Measurements from ENCODE around the gene PLD5.
A peak's percentile ranks its signal among the peaks of the same experiment; 100 is the strongest.
"Not testable (repeated sequence)": the region's sequence is repeated elsewhere in the genome, so short reads cannot be mapped to it uniquely, and the experiment has no call there.

PLD5 gene

DNA sequence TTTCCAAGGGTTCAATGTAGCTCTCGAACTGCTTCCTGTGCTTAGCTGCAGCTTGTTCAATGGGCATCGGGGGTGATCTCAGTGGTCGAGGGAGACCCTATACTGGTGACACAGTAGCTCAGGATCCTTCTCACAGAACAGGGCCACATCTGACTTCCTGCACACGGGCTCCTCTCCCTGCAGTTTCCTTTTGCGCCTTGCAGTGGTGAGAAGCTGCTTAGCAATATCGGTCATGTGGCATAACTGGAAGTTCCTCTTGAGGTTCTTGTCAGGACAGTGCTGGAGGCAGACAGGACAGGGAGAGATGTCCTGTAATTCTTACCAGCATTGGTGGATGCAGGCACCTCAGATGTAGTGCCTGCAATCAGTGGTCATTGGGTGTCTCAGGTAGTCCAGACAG, 385.1 kb downstream of the PLD5 start:
- DNase-seq, result peak; percentile 26

DNA sequence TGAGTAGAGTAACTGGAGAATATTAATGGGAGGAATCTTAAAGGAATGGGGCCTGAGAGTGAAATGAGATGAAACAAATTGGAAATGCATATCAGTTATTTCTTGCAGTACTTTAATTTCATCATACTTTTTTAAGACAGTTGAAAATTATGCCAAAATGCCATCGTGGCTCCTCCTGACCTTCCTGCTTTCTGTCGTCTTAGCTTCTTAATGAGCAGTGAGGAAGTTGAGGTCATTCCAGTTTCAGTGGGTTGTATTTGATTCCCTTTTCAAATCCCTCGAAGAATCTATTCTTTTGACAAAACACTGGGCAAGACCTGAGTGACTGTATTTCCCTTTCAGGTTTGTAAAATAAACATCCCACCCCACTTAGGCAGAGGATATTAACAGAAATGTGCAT, 390.7 kb downstream of the PLD5 start:
- no peak for DNase-seq

DNA sequence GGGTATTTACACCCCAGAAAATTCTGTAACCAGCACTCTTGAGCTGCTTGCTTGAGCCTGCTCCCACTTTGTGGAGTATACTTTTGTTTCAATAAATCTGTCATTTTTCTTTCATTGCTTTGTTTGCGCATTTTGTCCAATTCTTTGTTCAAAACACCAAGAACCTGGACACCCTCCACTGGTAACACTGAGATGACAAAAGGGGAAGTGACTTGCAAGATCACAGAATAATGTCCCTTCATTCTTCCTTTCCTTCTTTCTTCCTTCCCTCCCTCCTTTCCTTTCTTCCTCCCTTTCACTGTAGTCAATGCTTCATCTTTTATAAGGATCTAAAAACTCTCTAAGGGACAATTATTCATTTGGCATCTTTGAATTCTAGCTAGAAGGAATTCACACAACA, 391.1 kb downstream of the PLD5 start:
- DNase-seq, result no peak

DNA sequence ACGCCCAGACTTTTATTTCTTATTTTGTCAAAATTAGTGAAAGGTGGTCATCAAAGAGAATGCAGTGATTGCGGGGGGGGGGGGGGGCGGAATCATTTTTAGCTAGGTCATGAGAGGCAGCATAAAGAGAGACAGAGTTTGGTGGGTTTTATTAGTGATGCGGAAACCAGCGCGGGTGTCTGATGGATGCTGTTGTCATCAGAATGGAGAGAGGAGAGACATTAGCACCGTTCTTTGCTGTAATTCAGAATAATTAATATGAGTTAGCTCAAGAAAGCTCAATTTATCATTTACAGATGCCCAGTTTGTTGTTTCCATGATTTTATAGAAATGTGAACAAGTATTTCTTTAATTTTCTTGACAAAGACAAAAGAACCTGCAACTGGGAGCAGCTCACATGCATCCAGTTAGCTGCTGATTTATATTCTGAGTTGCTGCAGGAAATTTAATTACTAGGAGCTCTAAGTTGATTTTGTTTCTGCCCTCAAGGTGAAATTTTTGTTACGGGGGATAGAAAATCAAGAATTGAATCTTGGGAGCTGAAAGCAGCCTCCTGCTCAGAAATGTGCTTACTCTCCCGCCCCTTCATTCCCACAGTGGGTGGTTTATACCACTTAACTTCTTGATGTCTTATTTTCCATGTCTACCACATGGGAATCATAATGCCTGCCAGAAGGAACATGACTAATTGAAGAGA, 392.2 kb downstream of the PLD5 start:
- DNase-seq, result no peak

DNA sequence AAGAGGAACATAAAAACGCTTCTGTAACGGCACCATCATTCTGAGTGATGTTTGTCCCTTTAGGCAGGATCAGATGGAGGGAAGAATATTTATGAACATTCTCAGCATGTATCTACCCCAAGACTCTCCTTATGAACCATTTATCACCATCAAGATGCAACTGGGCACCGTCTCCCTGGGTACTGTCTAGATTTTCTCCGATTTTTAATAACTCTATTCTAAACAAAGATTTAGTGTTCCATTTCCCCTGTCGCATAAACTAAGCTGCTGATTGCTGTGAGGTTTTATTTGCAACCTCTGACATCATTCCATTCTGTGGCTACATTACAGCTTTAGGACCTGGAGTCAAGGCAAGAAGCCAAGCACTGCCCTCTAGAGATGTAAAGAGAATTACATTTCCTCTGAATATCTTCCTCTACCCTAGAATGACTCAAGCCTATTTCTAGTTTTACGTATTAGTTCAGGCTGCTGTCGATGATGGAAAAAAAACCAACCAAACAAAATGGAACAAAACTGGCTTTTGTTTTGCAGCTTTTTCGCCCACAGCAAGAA, 395.5 kb downstream of the PLD5 start:
- no peak for DNase-seq

DNA sequence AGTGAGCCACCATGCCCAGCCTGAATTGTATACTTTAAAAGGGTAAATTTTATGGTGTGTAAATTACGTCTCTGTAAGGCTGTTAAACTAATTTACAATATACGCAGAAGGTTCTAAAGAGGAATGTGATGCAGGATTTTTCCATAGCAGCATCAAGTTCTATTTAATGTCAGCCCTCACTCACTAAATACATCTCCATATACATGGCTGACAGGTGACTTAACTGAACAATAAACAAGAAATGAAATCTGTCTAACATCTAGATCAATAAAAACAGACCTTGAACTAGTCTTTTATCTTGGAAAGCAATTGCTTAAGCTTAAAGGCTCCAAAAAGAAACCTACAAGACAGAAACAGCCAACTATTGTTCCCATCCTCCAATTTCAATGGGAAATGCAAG, 404.1 kb downstream of the PLD5 start:
- DNase-seq, result no peak

DNA sequence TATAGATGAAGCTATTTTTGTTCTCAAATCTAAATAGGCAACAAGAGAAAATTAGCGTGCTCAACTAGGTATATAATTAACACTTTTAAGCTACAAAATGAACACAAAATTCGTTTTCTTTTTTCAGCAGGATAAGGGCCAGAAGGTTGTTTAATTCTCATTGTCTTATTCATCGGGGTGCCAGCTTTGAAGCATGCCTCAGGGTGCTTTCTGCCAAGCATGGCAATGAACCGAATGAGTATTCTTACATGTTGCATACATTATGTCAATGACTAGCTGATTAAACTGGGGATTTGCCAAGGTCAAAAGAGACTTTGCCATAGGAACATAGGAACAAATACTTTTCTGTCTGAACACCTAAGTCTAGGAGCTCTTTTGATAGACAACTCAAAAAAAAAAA, 423.6 kb downstream of the PLD5 start:
- DNase-seq, result no peak

DNA sequence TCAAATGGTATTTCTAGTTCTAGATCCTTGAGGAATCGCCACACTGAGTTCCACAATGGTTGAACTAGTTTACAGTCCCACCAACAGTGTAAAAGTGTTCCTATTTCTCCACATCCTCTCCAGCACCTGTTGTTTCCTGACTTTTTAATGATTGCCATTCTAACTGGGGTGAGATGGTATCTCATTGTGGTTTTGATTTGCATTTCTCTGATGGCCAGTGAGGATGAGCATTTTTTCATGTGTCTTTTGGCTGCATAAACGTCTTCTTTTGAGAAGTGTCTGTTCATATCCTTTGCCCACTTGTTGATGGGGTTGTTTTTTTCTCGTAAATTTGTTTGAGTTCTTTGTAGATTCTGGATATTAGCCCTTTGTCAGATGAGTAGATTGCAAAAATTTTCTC, 427.2 kb downstream of the PLD5 start:
- DNase-seq, result not testable (repeated sequence)

DNA sequence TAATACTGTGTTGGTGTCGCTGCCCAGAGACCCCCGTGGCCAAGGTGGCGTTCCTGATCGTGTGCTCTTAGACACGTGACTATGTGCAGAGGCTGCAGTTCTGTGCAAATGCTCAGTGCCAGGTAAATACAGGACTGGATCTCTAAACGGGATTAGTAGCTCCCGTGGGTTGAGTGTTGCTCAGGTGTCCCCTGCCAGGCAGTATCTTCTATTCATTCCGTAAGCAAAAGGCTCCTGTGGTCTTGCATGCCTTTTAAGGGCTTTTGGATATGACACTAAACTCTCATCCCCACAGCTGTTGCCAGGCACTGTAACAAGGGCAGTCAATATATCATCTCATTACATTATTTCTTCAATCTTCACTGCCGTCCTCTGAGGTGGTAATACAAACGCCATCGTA, 431.4 kb downstream of the PLD5 start:
- no peak for DNase-seq

DNA sequence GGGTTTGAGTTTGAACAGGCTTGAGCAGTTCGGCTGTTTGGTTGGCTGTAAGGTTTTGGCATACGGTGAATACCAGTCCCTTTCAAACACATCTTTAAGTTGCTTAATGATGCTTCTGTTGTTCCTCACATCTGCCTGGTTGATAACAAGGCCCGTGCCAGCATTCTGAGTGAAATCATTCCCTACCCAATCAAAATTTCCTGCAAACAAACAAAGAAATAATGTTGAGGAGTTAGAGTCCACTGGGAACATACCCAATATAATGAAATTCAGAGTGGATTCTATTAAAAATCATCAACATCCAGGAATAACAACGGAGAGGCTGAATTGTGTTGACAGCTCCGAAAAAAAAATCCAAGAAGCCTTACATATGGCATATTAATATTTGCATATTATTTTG, 434.6 kb downstream of the PLD5 start:
- no peak for DNase-seq

DNA sequence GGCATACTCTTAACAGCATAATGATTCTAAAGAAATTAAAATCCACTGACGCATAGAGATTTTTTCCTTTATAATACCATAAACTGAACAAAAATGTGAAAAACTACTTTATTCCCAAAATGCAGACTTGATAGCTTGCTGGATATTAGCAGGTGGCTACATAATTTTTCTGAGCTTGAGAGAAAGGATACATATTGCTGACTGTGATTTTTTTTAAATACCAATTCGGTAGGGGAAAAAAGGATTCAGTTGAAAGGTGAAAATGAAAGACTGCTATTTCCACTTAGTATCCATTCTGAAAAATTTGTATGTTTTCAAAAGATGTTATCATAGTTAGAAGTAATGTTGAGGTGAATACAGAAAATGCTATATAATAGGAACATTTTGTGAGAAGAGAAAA, 435.6 kb downstream of the PLD5 start:
- DNase-seq, result no peak

DNA sequence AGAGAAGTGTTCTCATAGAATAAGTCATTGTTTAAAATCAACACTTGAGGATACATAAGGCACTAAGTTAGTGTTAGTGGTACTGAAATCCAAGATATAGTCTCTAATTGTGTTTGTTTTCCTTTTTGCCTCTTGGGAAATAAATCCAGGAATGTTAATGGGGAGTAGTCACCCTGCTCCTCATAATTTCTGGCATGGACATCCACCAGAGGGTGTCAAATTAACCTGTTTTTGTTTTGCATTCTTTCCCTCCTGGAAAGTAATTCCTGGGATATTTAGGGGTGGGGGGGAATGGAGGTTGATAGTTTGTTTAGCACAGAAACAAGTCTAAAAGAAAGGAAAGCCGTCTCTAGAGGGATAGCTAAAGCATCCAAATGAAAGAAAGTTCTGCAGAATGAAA, 437.8 kb downstream of the PLD5 start:
- no peak for DNase-seq

DNA sequence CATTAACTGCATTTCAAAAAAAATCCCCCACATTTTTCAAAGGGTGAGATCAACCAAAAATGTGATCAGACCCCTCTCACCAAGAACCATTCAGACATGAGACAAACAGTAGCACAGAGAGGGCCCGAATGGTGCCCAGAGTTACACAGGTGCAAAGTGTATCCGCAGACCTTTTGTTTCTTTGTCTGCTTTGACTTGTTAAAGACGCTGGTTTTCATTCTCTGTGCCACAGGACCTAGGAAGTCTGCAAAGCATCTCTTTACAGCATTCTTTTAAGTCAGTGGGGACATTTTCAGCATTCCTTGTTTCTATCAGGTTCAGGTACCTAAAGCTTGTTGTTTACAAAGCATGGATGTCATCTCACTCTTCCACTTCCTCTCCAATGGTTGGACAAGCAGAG, 438.4 kb downstream of the PLD5 start:
- DNase-seq, result no peak

DNA sequence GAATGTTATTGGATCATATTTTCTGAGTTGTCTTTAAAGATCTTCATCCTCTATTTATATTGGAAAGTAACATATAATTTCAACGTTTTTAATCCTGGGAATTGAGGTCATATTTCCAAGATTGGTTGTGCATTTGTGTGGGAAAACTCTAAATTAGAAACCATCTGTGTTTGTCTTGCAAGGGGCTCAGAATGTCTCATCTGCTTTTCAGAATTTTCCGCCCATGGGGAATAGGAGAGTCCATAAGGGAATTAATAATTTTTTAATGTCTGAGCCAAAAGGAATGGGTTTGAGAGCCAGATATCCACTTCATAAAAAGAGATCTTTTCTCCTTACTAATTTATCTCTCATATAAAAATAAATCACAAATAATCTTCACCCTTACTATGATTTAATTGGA, 440.8 kb downstream of the PLD5 start:
- no peak for DNase-seq

DNA sequence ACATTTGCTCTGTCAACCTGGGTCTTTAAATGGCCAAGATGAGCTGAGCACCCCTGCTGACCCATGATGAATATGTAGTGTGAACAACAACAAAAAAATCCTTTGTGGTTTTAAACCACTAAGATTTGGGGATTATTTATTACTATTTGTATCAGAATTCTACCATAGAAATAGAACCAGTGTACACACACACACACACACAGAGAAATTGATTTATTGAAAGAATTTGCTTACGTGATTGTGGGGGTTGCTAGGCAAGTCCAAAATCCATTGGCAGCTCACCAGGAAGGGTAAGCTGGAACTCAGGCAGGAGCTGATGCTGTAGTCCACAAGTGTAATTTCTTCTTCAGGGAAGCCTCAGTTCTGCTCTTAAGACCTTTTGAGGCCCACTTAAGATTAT, 443.1 kb downstream of the PLD5 start:
- DNase-seq, result no peak

DNA sequence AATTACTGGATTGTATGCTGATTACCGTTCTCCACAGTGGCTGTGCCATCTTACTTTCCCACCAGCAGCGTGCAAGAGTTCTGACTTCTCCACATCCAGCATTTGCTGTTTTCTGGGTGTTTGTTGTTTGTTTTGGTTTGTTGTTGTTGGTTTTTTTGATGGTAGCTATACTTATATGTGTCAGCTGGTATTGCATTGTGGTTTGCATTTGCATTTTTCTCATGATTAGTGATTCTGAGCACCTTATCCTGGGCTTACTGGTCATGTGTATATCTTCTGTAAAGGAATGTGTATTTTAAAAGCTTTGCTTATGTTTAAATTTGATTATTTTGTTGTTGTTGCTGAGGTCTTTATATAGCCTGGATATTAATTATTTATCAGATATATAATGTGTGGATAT, 458.7 kb downstream of the PLD5 start:
- DNase-seq, result no peak

DNA sequence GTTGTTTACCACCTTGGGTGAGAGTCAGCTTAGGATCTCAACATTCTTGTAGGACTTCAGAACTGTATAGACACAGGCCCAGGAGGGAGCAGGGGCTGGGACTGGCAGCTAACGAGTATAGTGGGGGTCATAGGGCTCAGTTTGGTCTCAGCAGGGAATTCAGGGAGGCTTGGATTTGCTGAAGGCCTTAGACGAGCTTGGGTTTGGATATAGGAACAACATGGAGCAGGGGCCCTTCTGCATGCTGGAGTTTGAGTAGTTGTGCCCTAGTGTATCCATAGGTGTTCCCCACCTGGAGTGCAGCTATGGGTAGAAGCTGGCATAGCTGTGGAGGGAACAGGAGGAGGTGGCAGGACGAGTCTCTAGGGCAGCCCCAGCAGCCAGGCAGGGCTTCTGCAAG, 462.2 kb downstream of the PLD5 start:
- no peak for DNase-seq

DNA sequence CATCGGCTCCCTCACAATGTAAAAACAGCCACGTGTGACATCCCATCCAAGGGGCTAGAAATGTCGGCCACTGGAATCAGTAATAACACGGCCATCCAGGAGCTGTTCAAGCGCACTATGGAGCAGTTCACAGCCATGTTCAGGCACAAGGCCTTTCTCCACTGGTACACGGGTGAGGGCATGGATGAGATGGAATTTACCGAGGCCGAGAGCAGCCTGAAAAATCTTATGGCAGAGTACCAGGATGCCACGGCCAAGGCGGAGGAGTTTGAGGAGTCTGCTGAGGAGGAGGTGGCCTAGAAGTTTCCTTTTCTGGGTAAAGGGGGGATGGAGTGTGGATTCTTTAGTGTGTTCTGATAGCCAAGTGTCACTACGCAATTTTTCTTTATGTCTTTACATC, 464.5 kb downstream of the PLD5 start:
- no peak for DNase-seq

DNA sequence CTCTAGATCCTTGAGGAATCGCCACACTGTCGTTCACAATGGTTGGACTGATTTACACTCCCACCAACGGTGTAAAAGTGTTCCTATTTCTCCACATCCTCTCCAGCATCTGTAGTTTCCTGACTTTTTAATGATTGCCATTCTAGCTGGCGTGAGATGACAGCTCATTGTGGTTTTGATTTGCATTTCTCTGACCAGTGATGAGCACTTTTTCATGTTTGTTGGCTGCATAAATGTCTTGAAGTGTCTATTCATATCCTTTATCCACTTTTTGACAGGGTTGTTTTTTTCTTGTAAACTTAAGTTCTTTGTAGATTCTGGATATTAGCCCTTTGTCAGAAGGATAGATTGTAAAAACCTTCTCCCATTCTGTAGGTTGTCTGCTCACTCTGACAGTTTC, 465.9 kb downstream of the PLD5 start:
- DNase-seq, result not testable (repeated sequence)

DNA sequence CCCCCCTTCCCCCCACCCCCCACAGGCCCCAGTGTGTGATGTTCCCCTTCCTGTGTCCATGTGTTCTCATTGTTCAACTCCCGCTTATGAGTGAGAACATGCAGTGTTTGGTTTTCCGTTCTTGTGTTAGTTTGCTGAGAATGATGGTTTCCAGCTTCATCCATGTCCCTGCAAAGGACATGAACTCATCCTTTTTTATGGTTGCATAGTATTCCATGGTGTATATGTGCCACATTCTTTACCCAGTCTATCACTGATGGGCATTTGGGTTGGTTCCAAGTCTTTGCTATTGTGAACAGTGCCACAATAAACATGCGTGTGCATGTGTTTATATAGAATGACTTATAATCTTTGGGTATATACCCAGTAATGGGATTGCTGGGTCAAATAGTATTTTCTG, 466.3 kb downstream of the PLD5 start:
- not testable (repeated sequence) for DNase-seq

DNA sequence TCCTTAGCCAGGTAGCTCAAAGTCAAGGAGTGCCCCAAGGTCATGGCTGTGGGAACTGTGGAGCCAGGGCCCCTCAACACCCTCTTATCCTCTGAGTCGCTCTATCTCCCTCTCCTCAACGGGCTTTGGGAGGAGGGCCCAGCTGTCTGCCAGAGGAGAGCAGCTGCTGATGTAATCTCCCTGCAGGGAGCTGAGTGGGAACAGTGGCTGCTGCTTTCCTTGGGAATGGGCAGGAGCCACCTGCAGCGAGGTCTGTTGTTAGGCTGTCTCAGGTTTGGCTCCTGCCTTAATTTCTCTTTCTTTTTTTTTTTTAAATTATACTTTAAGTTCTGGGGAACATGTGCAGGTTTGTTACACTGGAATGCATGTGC, 466.8 kb downstream of the PLD5 start:
- no peak for DNase-seq

DNA sequence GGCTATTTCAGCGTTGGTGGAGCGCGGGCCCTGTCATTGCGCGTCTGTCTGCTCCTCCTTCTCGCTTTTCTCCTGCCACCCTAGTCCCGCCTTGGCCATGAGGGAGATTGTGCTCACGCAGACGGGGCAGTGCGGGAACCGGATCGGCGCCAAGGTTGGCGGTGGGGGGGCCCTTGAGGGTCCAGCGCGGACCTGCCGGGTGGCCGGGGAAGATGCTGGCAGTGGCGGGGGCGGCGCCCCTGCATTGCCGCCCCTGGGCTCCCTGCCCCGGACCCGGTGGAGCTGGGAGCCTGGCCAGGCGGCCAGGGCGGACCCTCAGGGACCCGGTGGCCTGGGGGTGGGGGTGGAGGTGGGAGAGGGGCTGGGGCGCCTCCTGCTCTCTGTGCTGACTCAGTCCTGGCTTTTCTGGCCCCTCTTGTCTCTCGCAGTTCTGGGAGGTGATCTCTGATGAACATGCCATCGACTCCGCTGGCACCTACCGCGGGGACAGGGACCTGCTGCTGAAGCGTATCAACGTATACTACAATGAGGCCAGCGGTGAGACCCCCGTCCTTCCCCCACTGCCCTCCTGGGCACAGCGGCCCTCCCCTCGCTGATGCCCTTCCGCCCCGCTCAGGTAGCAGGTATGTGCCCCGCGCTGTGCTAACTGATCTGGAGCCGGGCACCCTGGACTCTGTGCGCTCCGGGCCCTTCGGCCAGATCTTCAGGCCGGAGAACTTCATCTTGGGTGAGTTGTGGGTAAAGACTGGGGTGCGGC, 467.3 kb downstream of the PLD5 start:
- DNase-seq, result no peak

DNA sequence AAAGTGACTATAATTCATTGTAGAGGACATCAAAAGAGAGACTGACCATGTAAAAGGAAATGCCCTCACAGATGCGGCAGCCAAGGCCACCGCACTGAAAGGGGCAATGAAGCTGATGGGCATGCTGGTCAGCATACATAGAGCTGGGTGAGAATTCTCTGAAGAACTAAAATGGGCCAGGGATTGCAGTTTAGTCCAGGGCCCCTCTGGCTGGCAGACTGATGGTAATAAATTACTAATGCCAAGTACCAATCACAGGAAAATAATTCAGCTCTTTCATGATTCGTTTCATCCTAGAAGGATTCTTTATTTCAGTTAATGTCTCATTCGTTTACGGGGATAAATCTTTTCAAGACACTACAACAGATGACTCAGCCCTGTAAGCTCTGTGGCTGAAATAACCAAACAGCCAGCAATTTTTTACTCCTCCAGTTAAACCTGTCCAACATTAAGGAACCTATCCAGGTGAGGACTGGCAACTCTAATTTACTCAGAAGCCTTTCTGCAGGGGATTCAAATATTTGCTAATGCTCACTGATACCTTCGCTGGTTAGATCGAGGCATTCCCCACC, 468.7 kb downstream of the PLD5 start:
- no peak for DNase-seq

DNA sequence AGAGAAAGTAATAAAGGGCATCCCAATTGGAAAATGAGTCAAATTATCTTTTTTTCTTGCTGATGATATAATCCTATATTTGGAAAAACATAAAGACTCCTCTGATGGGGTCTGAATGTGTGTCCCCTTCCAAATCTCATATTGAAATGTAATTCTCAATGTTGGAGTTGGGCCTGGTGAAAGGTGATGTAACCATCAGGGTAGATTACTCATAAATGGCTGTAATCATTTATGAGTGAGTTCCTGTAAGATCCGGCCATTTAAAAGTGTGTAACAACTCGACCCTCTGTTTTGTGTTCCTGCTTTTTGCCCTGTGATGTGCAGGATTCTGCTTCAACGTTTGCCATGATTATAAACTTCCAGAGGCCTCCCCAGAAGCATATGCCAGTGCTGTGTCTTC, 481.3 kb downstream of the PLD5 start:
- DNase-seq, result no peak

Data from GDM1 (cell line).